Skeletal muscle tissue (tissue), 4 donors: ENCODE results near the gene KRTAP4-16. TPM values are rescaled to one million over a fixed set of nuclear protein-coding genes. Genes with fewer than 3 reads are reported as not detected.
"Not testable (repeated sequence)": the region's sequence is repeated elsewhere in the genome, so short reads cannot be mapped to it uniquely, and the experiment has no call there.

ENCODE experiments used
- H3K27ac ChIP-seq: one replicate; pipeline ENCODE4 v1.7.0; 2013; ENCODE audit warnings: mild to moderate bottlenecking, low read depth, low read length, inconsistent platforms
- H3K27me3 ChIP-seq, 3 donors: one replicate each; pipeline ENCODE4 v1.7.0; 2013; ENCODE audit warnings: low read length in 3 of 3; ENCODE audit not compliant: control insufficient read depth in 3 of 3, insufficient read depth in 3 of 3
- H3K36me3 ChIP-seq, 3 donors: one replicate each; pipeline ENCODE4 v1.7.0; 2013; ENCODE audit warnings: low read length in 3 of 3; ENCODE audit not compliant: control insufficient read depth in 3 of 3, insufficient read depth in 3 of 3
- H3K4me1 ChIP-seq, 3 donors: one replicate each; pipeline ENCODE4 v1.7.0; 2013; ENCODE audit warnings: low read length in 3 of 3, mild to moderate bottlenecking in 3 of 3; ENCODE audit not compliant: control insufficient read depth in 3 of 3, insufficient read depth in 3 of 3
- H3K4me3 ChIP-seq, 3 donors: one replicate each; pipeline ENCODE4 v1.7.0; 2013; ENCODE audit warnings: low read length in 3 of 3
- H3K9ac ChIP-seq, 3 donors: one replicate each; pipeline ENCODE4 v1.7.0; 2013; ENCODE audit warnings: low read length in 3 of 3, mild to moderate bottlenecking in 3 of 3, moderate library complexity in 2 of 3, low read depth in 1 of 3
- H3K9me3 ChIP-seq, 3 donors: one replicate each; pipeline ENCODE4 v1.7.0; 2013; ENCODE audit warnings: low read length in 3 of 3; ENCODE audit not compliant: control insufficient read depth in 3 of 3
- total RNA-seq: library from RNA; depleted of rRNA; stranded (reverse); fragments of >200 nt; gene quantifications from one replicate; pipeline ENCODE4 v1.2.3, GENCODE V29; 2014
- donor health status: Osteomylitis.

The KRTAP4-16 gene
- total RNA-seq, 1 donor from 2014 or later = not detected

DNA sequence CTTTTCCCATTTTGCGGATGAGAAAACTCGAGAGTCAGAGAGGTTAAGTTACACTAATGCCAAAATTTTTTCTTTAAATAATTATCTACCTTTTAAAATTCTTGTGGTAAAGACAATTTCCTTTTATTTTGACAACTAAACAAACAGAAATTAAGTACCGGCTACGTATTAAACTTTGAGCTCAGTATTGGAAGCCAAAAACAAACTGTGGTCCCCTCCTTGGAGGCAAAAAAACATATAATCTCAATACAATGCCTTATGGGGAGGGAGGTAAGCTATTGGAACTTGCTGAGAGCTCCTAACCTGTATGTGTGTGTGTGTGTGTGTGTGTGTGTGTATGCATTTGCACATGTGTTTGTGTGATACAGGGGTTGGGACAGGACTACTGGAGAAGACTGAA, 38.6 kb downstream of the KRTAP4-16 start:
- no peaks in the 10 kb centered on the region for H3K9me3 ChIP-seq
- no peaks in the 10 kb centered on the region for H3K4me1 ChIP-seq
- H3K36me3 ChIP-seq = no peaks in the 10 kb centered on the region
- H3K4me3 ChIP-seq = no peak overlapping the region
- no peak overlapping the region for H3K27ac ChIP-seq
- peaks cover 11 to 22% (median 15%) of the 10 kb centered on the region in 3 donors for H3K27me3 ChIP-seq
- H3K9ac ChIP-seq = no peak overlapping the region

- Histone ChIP-seq H3K27me3 (peaks cover 11 to 22% (median 16%) of the 10 kb centered on the region in 3 donors), H3K27ac (no peak overlapping the region)
Measured at GRCh38 chr17:41061964-41062363, 40.0 kb downstream of the KRTAP4-16 start.

GRCh38 chr17:41060052-41060604, 41.9 kb downstream of the KRTAP4-16 start, which contains the start of gene KRTAP2-3:
Gene KRTAP2-3, minus strand, starts transcription at chr17:41060114. Its CDS starts 64 bp downstream, at chr17:41060050.
- no peaks in the 10 kb centered on the region for H3K4me1 ChIP-seq
- H3K27ac ChIP-seq = no peak within 1 kb of the TSS
- no peak within 1 kb of the TSS for H3K4me3 ChIP-seq
- no peaks in the 10 kb centered on the region for H3K36me3 ChIP-seq
- peaks cover 11 to 22% (median 13%) of the 10 kb centered on the region in 3 donors for H3K27me3 ChIP-seq
- H3K9ac ChIP-seq = no peak within 1 kb of the TSS
- H3K9me3 ChIP-seq = no peaks in the 10 kb centered on the region

More at GRCh38 chr17:41061964-41062363, 40.0 kb downstream of the KRTAP4-16 start:
- H3K9ac ChIP-seq = no peak overlapping the region
- no peaks in the 10 kb centered on the region for H3K9me3 ChIP-seq
- no peaks in the 10 kb centered on the region for H3K36me3 ChIP-seq
- no peaks in the 10 kb centered on the region for H3K4me1 ChIP-seq
- H3K4me3 ChIP-seq = no peak overlapping the region

GRCh38 chr17:41059276-41060051, 42.5 kb downstream of the KRTAP4-16 start:
- not testable (repeated sequence) for H3K4me3 ChIP-seq, H3K27ac ChIP-seq, H3K36me3 ChIP-seq, H3K9me3 ChIP-seq, H3K9ac ChIP-seq, H3K4me1 ChIP-seq
- peaks cover 11 to 19% (median 12%) of the 10 kb centered on the region in 3 donors for H3K27me3 ChIP-seq

DNA sequence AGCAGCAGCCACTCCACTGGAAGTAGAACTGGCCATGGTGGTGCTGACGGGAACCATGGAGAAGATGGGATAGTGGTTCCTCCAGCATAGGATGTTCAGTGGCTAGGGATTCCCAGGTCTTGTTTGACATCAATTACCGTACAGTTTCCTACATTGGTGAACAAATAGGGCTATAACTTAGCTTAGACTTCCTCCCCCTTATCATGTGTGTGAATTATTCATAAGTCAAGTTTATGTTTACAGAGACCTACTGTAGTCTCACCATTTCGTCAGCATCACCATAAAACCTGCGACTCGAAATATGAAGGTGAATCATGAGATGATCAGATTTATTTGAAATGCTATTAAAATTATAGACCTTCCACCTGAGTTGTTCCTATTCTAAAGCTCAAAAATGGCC, 43.3 kb downstream of the KRTAP4-16 start:
- Histone ChIP-seq H3K9me3 (no peaks in the 10 kb centered on the region), H3K27ac (no peak overlapping the region), H3K4me3 (no peak overlapping the region), H3K27me3 (peaks cover 8 to 17% (median 14%) of the 10 kb centered on the region in 3 donors), H3K36me3 (no peaks in the 10 kb centered on the region), H3K9ac (no peak overlapping the region), H3K4me1 (no peaks in the 10 kb centered on the region)

DNA sequence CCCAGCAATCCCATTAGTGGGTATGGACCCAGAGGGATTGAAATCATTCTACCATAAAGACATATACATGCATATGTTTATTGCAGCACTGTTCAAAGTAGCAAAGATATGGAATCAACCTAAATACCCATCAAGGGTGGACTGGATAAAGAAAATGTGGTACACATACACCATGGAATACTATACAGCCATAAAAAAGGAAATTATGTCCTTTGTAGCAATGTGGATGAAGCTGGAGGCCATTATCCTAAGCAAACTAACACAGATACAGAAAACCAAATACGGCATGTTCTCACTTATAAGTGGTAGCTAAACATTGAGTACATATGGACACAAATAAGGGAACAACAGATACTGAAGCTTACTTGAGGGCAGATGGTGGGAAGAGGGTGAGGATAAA, 44.5 kb downstream of the KRTAP4-16 start:
- H3K9ac ChIP-seq = no peak overlapping the region
- peaks cover 0 to 5% (median 0%) of the 10 kb centered on the region in 3 donors for H3K9me3 ChIP-seq
- H3K4me1 ChIP-seq = no peaks in the 10 kb centered on the region
- H3K27ac ChIP-seq = no peak overlapping the region
- peaks cover 7 to 15% (median 14%) of the 10 kb centered on the region in 3 donors for H3K27me3 ChIP-seq
- no peaks in the 10 kb centered on the region for H3K36me3 ChIP-seq
- no peak overlapping the region for H3K4me3 ChIP-seq

GRCh38 chr17:41055130-41055529, 46.9 kb downstream of the KRTAP4-16 start, which contains the start of gene KRTAP2-2:
Gene KRTAP2-2, minus strand, starts transcription at chr17:41055230. Its CDS starts 19 bp downstream, at chr17:41055211.
- H3K27ac ChIP-seq, H3K9ac ChIP-seq, H3K9me3 ChIP-seq, H3K4me1 ChIP-seq, H3K4me3 ChIP-seq, H3K36me3 ChIP-seq: not testable (repeated sequence)
- peaks cover 5 to 14% (median 10%) of the 10 kb centered on the region in 3 donors for H3K27me3 ChIP-seq

DNA sequence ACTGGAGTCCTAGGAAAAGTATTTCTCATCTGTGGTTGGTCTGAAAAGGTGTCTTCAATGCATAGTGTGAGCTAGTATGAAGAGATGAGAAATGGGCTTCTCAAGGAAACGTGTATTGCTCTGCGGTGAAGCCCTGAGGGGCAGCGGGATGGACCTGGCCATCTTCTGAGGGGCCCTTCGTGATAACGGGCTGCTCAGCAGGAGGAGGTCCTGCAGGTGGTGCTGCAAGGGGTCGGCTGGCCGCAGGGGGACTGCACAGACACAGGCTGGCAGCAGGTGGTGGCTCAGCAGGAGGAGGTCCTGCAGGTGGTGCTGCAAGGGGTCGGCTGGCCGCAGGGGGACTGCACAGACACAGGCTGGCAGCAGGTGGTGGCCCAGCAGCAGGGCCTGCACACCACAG, 47.5 kb downstream of the KRTAP4-16 start:
- H3K36me3 ChIP-seq, H3K4me1 ChIP-seq, H3K4me3 ChIP-seq, H3K9ac ChIP-seq, H3K9me3 ChIP-seq, H3K27ac ChIP-seq: not testable (repeated sequence)
- H3K27me3 ChIP-seq = peaks cover 3 to 14% (median 7%) of the 10 kb centered on the region in 3 donors

DNA sequence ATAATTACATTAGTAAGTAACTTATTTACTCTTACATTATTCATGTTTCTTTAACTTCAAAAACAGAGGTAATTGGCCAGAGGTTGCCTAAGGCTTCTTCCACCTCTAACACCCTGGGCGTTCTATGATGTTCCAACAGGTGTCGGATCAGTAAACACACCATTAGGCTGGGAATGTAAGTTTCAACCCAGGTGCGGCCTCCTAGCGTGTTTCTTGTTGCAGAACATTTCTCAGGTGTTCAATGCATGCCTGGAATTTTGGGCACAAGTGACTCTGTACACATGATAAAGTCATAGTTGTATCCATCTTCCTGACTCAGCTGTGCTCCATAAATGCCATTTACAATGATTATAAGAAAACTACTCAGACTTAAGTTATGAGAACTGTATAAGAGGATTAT, 48.0 kb downstream of the KRTAP4-16 start:
- Histone ChIP-seq H3K36me3 (no peaks in the 10 kb centered on the region), H3K4me1 (no peaks in the 10 kb centered on the region), H3K9me3 (peaks cover 0 to 5% (median 0%) of the 10 kb centered on the region in 3 donors), H3K27ac (no peak overlapping the region), H3K27me3 (peaks cover 1 to 13% (median 6%) of the 10 kb centered on the region in 3 donors), H3K4me3 (no peak overlapping the region), H3K9ac (no peak overlapping the region)

- no peak overlapping the region for H3K27ac ChIP-seq
- no peak overlapping the region for H3K9ac ChIP-seq
- H3K9me3 ChIP-seq = peaks cover 0 to 5% (median 0%) of the 10 kb centered on the region in 3 donors
- H3K4me3 ChIP-seq = no peak overlapping the region
- H3K36me3 ChIP-seq = no peaks in the 10 kb centered on the region
- H3K27me3 ChIP-seq = peaks cover 10 to 19% (median 11%) of the 10 kb centered on the region in 3 donors
- H3K4me1 ChIP-seq = no peaks in the 10 kb centered on the region
Measured at GRCh38 chr17:41052566-41052965, 49.4 kb downstream of the KRTAP4-16 start.
